ENCODE results near the gene GAGE10.

DNA sequence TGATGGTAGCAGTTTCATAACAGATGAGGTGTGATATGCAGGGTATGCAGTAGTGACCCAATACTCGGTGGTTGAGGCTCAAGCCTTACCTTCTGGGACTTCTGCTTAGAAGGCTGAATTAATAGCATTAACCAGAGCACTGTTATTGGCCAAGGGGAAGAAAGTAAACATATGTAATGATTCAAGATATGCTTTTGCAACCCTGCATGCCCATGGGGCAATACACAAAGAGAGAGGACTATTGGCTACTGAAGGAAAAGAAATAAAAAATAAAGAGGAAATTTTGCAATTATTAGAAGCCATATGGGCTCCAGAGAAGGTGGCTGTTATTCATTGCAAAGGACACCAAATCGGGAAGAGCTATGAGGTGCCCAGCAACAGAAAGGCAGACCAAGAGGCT is 8.7 kb downstream of the GAGE10 start:
- no peak for TF ChIP-seq POLR2A (IDR thresholded peaks at IDR 0.05)
- TF ChIP-seq, protein P1, sequence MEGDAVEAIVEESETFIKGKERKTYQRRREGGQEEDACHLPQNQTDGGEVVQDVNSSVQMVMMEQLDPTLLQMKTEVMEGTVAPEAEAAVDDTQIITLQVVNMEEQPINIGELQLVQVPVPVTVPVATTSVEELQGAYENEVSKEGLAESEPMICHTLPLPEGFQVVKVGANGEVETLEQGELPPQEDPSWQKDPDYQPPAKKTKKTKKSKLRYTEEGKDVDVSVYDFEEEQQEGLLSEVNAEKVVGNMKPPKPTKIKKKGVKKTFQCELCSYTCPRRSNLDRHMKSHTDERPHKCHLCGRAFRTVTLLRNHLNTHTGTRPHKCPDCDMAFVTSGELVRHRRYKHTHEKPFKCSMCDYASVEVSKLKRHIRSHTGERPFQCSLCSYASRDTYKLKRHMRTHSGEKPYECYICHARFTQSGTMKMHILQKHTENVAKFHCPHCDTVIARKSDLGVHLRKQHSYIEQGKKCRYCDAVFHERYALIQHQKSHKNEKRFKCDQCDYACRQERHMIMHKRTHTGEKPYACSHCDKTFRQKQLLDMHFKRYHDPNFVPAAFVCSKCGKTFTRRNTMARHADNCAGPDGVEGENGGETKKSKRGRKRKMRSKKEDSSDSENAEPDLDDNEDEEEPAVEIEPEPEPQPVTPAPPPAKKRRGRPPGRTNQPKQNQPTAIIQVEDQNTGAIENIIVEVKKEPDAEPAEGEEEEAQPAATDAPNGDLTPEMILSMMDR (IDR thresholded peaks at IDR 0.05) = no peak
